MM.1S (cell line): Measurements from ENCODE around the gene NDUFV3.

Source experiments
- CTCF ChIP-seq: fragments of 300-600 bp; sonication (generic); IDR thresholded peaks from 2 replicates; pipeline ENCODE4 v1.5.1; 2016; ENCODE audit warnings: antibody characterized with exemption, low read length, mixed read lengths
- EZH2 ChIP-seq: fragments of 300-600 bp; sonication (generic); optimal IDR thresholded peaks from 2 replicates; pipeline ENCODE3; 2017; ENCODE audit warnings: low read depth, mild to moderate bottlenecking, antibody characterized with exemption, low read length, mixed read lengths
- EZH2phosphoT487 ChIP-seq: fragments of 300-600 bp; sonication (generic); IDR thresholded peaks from 2 replicates; pipeline ENCODE4 v1.6.1; 2018; ENCODE audit warnings: antibody characterized with exemption, low read length

- TF ChIP-seq EZH2 (no peak), CTCF (peak; percentile 35), EZH2phosphoT487 (no peak)
These were observed 42.2 kb upstream of the NDUFV3 start for GRCh38 chr21:42850866-42851391.
